Esophagus squamous epithelium (tissue), 4 donors: Measurements from ENCODE around the gene BAG5.

Source experiments
- POLR2A ChIP-seq, 4 donors: fragments of 450-650 bp; IDR thresholded peaks; one replicate each; pipeline ENCODE4 v1.6.1; 2017; ENCODE audit warnings: antibody characterized with exemption in 4 of 4, mild to moderate bottlenecking in 4 of 4, moderate library complexity in 3 of 4
- TF ChIP-seq, protein P1 (sequence below), 6 experiments: fragments of 450-650 bp in 4 of 6; fragments of 200-600 bp in 2 of 6; sonication (generic) in 2 of 6; IDR thresholded peaks; one replicate each; pipeline ENCODE4 v1.5.1; 2016 to 2019; ENCODE audit warnings: antibody characterized with exemption in 6 of 6, mild to moderate bottlenecking in 4 of 6, moderate library complexity in 4 of 6

GRCh38 chr14:103552846-103553210 is 9.6 kb downstream of the BAG5 start:
- TF ChIP-seq, protein P1, sequence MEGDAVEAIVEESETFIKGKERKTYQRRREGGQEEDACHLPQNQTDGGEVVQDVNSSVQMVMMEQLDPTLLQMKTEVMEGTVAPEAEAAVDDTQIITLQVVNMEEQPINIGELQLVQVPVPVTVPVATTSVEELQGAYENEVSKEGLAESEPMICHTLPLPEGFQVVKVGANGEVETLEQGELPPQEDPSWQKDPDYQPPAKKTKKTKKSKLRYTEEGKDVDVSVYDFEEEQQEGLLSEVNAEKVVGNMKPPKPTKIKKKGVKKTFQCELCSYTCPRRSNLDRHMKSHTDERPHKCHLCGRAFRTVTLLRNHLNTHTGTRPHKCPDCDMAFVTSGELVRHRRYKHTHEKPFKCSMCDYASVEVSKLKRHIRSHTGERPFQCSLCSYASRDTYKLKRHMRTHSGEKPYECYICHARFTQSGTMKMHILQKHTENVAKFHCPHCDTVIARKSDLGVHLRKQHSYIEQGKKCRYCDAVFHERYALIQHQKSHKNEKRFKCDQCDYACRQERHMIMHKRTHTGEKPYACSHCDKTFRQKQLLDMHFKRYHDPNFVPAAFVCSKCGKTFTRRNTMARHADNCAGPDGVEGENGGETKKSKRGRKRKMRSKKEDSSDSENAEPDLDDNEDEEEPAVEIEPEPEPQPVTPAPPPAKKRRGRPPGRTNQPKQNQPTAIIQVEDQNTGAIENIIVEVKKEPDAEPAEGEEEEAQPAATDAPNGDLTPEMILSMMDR (IDR thresholded peaks at IDR 0.05): no peak
- TF ChIP-seq POLR2A (IDR thresholded peaks at IDR 0.05): no peak
